Esophagus squamous epithelium (tissue), 5 donors: Measurements from ENCODE around the gene GALR1. TPM values are rescaled to one million over a fixed set of nuclear protein-coding genes. Genes with fewer than 3 reads are reported as not detected.

Experiments used
- DNase-seq: peaks from one replicate; lab custom pipeline; 2025; lab: John Stamatoyannopoulos, UW
- H3K27ac ChIP-seq, 4 donors: fragments of 200-600 bp; sonication (generic); one replicate each; pipeline ENCODE4 v1.5.1; 2016 to 2019; ENCODE audit warnings: mild to moderate bottlenecking in 1 of 4
- H3K27me3 ChIP-seq, 4 donors: fragments of 200-600 bp; sonication (generic); 1 replicate in 3 of 4; 2 replicates in 1 of 4; pipeline versions ENCODE4 v1.5.1 to v1.6.0; 2017 to 2021; ENCODE audit warnings: antibody characterized with exemption in 1 of 4
- H3K36me3 ChIP-seq, 3 donors: fragments of 200-600 bp; sonication (generic); one replicate each; pipeline ENCODE4 v1.5.1; 2016 to 2019
- H3K4me1 ChIP-seq, 3 donors: fragments of 200-600 bp; sonication (generic); one replicate each; pipeline ENCODE4 v1.5.1; 2017 to 2019
- H3K4me3 ChIP-seq, 4 donors: fragments of 200-600 bp; sonication (generic); 1 replicate in 3 of 4; 2 replicates in 1 of 4; pipeline ENCODE4 v1.5.1; 2016 to 2019; ENCODE audit warnings: mild to moderate bottlenecking in 2 of 4, moderate library complexity in 1 of 4
- H3K9me3 ChIP-seq, 3 donors: fragments of 200-600 bp; sonication (generic); one replicate each; pipeline ENCODE4 v1.5.1; 2016 to 2019
- CTCF ChIP-seq, 6 experiments: fragments of 450-650 bp in 4 of 6; fragments of 200-600 bp in 2 of 6; sonication (generic) in 2 of 6; IDR thresholded peaks; one replicate each; pipeline ENCODE4 v1.5.1; 2016 to 2019; ENCODE audit warnings: antibody characterized with exemption in 6 of 6, mild to moderate bottlenecking in 4 of 6, moderate library complexity in 4 of 6
- POLR2A ChIP-seq, 4 donors: fragments of 450-650 bp; IDR thresholded peaks; one replicate each; pipeline ENCODE4 v1.6.1; 2017; ENCODE audit warnings: antibody characterized with exemption in 4 of 4, mild to moderate bottlenecking in 4 of 4, moderate library complexity in 3 of 4
- WGBS, 2 donors: methylation state at CpG; one replicate each; pipeline ENCODE4 v1.1.5; 2018; 5-methylcytosine and 5-hydroxymethylcytosine counted together
- intact Hi-C: fragments of 100-400 bp; cut with DNase I; formaldehyde crosslinking; loops from one replicate; pipeline ENCODE4 v1.15.0; 2022
- total RNA-seq, 4 donors: library from RNA; depleted of rRNA; stranded (reverse); fragments of >200 nt; gene quantifications; one replicate each; pipeline ENCODE4 v1.1.0, GENCODE V29; 2016
- donor health status: DM: yes; HTN: yes; CAD: no.

The GALR1 gene
- total RNA-seq, 4 donors from 2014 or later, result 0.04 TPM; not detected in 3

DNA sequence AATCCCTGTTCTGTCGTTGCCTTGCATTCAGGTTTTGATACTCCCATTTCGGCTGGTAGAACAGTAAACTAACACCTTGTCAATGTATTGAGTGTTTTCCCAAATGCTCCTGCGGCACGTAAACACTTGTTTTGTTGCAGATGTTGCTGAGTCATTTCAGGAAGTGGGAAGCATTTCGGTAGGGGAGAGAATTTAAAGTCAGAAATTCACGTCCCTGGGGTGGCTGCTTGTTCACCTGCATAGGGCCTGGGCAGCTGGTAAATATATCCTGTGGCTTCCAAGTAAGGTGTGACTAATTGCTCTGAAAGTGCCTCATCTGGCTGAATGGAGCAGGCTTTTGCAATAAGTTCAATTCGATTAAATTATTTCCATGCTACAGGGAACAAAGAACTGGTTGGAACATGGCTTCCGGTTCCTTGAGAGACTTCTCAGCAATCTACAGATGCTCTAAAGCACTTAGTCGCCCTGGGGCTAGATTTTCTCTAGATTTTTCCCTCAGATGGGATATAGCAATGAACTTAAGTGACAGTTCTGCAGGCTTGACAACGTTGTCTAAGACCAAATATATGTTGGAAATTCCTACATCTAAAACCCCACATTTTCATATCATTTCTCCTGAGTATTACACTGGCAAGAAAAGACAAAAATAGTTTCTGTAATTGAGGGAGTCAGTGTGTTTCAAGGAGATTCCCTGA is 5.2 kb downstream of the GALR1 start:
- H3K27ac ChIP-seq, result no peak overlapping the region
- no peaks in the 10 kb centered on the region for H3K9me3 ChIP-seq
- DNase-seq, result no peak
- no peaks in the 10 kb centered on the region for H3K36me3 ChIP-seq
- peaks cover 2 to 17% (median 6%) of the 10 kb centered on the region in 3 donors for H3K4me1 ChIP-seq
- 39 to 42% methylated on average over 10 of the region's 10 CpGs for WGBS, 2 donors
- intact Hi-C loops, result no loop called here
- H3K27me3 ChIP-seq, result peaks cover 2 to 43% (median 18%) of the 10 kb centered on the region in 4 donors
- TF ChIP-seq POLR2A (IDR thresholded peaks at IDR 0.05) (no peak), CTCF (IDR thresholded peaks at IDR 0.05) (no peak)
- H3K4me3 ChIP-seq, result no peak overlapping the region

- no peak for DNase-seq
- Histone ChIP-seq H3K4me3 (no peak overlapping the region), H3K9me3 (no peaks in the 10 kb centered on the region), H3K36me3 (no peaks in the 10 kb centered on the region), H3K27me3 (peaks cover 0 to 36% (median 13%) of the 10 kb centered on the region in 4 donors), H3K27ac (no peak overlapping the region), H3K4me1 (peaks cover 0 to 9% (median 0%) of the 10 kb centered on the region in 3 donors)
- TF ChIP-seq POLR2A (IDR thresholded peaks at IDR 0.05) (no peak), CTCF (IDR thresholded peaks at IDR 0.05) (no peak)
- intact Hi-C loops, result no loop called here
- WGBS, 2 donors, result 33 to 53% methylated on average over 5 of the region's 6 CpGs
Observed at GRCh38 chr18:77255426-77256105, 5.9 kb downstream of the GALR1 start.

DNA sequence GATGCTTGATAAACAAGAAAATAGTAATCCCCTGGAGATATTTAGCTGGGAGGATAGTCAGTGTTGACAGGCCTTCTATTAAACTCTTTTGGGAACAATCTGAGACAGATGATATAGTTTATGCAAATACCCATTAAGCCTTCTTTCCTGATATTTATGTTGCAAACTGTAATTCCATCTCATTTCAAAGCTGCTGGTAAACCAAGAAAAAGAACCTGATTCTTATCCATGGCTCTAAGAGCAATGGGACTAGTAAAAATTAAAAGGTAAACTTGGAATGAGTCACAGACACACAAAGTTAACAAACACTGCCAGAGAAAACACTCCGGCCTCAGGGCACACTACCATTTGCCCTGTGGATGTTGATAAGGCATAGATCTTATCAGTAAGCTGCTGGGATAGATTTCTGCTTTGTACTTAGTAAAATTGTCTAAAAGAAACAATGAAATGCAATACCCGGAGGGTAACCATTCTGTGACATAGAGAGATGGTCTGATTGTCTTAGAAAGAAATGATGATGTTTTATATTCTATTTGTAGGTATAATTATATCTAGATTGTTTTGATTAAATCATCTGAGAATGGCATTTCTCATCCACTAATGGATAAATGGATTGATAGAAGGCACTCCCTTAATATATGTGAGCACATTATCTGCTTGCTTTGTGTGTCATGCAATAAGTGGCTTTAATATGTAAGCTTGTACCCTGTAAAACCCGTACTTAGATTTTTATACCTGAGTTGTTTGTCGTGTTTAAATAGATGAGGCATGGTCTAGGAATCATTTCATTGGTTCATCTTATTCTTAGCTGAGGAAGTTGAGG is 13.2 kb downstream of the GALR1 start:
- 56 to 61% methylated on average over 4 of the region's 4 CpGs for WGBS, 2 donors
- H3K36me3 ChIP-seq, result no peaks in the 10 kb centered on the region
- H3K27me3 ChIP-seq, result no peaks in the 10 kb centered on the region
- intact Hi-C loops, result no loop called here
- no peaks in the 10 kb centered on the region for H3K9me3 ChIP-seq
- no peak overlapping the region for H3K27ac ChIP-seq
- no peak for DNase-seq
- no peak overlapping the region for H3K4me3 ChIP-seq
- TF ChIP-seq POLR2A (IDR thresholded peaks at IDR 0.05), result no peak
- no peaks in the 10 kb centered on the region for H3K4me1 ChIP-seq

DNA sequence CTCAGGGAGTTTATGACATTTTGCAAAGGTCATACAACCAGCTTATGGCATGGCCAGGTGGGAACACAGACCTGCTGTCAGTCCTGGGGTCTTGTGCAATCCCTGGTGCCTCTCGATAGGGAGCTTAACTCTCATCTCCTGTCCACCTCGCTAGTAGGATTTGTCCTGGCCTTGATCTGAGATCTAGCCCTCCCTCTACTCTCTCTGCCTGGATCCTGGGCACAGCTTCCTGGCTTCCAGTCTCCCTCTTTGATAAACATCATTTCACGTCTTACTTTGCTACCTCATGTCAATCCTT is 13.8 kb downstream of the GALR1 start:
- Histone ChIP-seq H3K27ac (no peak overlapping the region), H3K9me3 (no peaks in the 10 kb centered on the region), H3K4me1 (no peaks in the 10 kb centered on the region), H3K27me3 (no peaks in the 10 kb centered on the region), H3K36me3 (no peaks in the 10 kb centered on the region), H3K4me3 (no peak overlapping the region)
- WGBS, 2 donors, result 60 to 83% methylated on average over 3 of the region's 3 CpGs
- intact Hi-C loops, result no loop called here
- DNase-seq, result no peak
- TF ChIP-seq CTCF (IDR thresholded peaks at IDR 0.05) (no peak), POLR2A (IDR thresholded peaks at IDR 0.05) (no peak)

- no peaks in the 10 kb centered on the region for H3K4me1 ChIP-seq
- H3K36me3 ChIP-seq, result no peaks in the 10 kb centered on the region
- TF ChIP-seq POLR2A (IDR thresholded peaks at IDR 0.05) (no peak), CTCF (IDR thresholded peaks at IDR 0.05) (no peak)
- H3K4me3 ChIP-seq, result no peak overlapping the region
- H3K9me3 ChIP-seq, result no peaks in the 10 kb centered on the region
- intact Hi-C loops, result no loop called here
- peaks cover 0 to 5% (median 0%) of the 10 kb centered on the region in 4 donors for H3K27me3 ChIP-seq
- H3K27ac ChIP-seq, result no peak overlapping the region
- no peak for DNase-seq
- WGBS, 2 donors, result 72 to 85% methylated on average over 6 of the region's 6 CpGs
Observed at GRCh38 chr18:77267969-77268368, 18.3 kb downstream of the GALR1 start.
